A549 (cell line): ENCODE data around the gene PRTG. TPM values are rescaled to one million over a fixed set of nuclear protein-coding genes. Genes with fewer than 3 reads are reported as not detected.

Experiments
- ATAC-seq, 2 experiments: fragments of 200-7000 bp in 1 of 2; fragments of >200 bp in 1 of 2; cut with Nextera tagmentation in 1 of 2; cut with Tn5 transposase in 1 of 2; 3 replicates each; pipeline versions ENCODE4 v1.8.0 to v1.9.1; 2018 to 2020; ENCODE audit warnings: mild to moderate bottlenecking in 1 of 2, moderate library complexity in 1 of 2
- CTCF ChIA-PET: fragments of 300-600 bp; sonication (Branson Sonifier 250); formaldehyde crosslinking; extraction: SDS; loops from one replicate; lab custom pipeline; 2021; ENCODE audit warnings: antibody characterized with exemption, inconsistent platforms; lab: Yijun Ruan, JAX
- POLR2A ChIA-PET: fragments of 350-600 bp; formaldehyde crosslinking; extraction: SDS; loops from one replicate; lab custom pipeline; 2021; ENCODE audit warnings: antibody characterized with exemption, inconsistent platforms; lab: Yijun Ruan, JAX
- DNase-seq, 2 experiments: peaks; one replicate each; pipeline versions ENCODE4 v3.0.0 to v3.0.0-alpha.2; 2011 to 2016; ENCODE audit warnings: low read depth in 1 of 2, low spot score in 1 of 2
- FAIRE-seq: peaks from 2 replicates; lab custom pipeline; 2011; peaks lifted over from hg19 to GRCh38; lab: Jason Lieb, UNC
- H3K27ac ChIP-seq, 2 experiments: fragments of >200 bp; sonication (Bioruptor Twin); formaldehyde crosslinking; 3 replicates each; pipeline ENCODE4 v1.5.1; 2016 to 2017
- H3K4me1 ChIP-seq: fragments of >200 bp; sonication (Bioruptor Twin); formaldehyde crosslinking; 3 replicates; pipeline ENCODE4 v1.6.1; 2016
- H3K4me2 ChIP-seq: fragments of >200 bp; sonication (Bioruptor Twin); formaldehyde crosslinking; 3 replicates; pipeline ENCODE4 v1.6.1; 2016
- H3K4me3 ChIP-seq: fragments of >200 bp; sonication (Bioruptor Twin); formaldehyde crosslinking; 3 replicates; pipeline ENCODE4 v1.5.1; 2016
- H3K9me3 ChIP-seq: fragments of >200 bp; sonication (Bioruptor Twin); formaldehyde crosslinking; 3 replicates; pipeline ENCODE4 v1.6.1; 2016
- BHLHE40 ChIP-seq: IDR thresholded peaks from 2 replicates; pipeline ENCODE4 v1.6.1; 2012; ENCODE audit warnings: low read depth, low read length, inconsistent platforms
- CTCF ChIP-seq: fragments of >200 bp; sonication (Bioruptor Twin); formaldehyde crosslinking; IDR thresholded peaks from 3 replicates; pipeline ENCODE4 v1.5.1; 2016
- FOSL2 ChIP-seq, 2 experiments: fragments of 450-650 bp in 1 of 2; fragments of >200 bp in 1 of 2; sonication (Bioruptor Twin) in 1 of 2; formaldehyde crosslinking; IDR thresholded peaks; 2 replicates each; pipeline versions ENCODE4 v1.5.0 to v1.6.1; 2016 to 2020; ENCODE audit warnings: mild to moderate bottlenecking in 1 of 2, moderate library complexity in 1 of 2
- GATA3 ChIP-seq: IDR thresholded peaks from 2 replicates; pipeline ENCODE4 v1.6.1; 2012; ENCODE audit warnings: borderline replicate concordance
- HDAC2 ChIP-seq: fragments of 200-600 bp; sonication (generic); IDR thresholded peaks from 2 replicates; pipeline ENCODE4 v1.6.1; 2016
- HOXB13 ChIP-seq: fragments of 250-450 bp; sonication (Bioruptor Pico); IDR thresholded peaks from 2 replicates; pipeline ENCODE4 v1.5.0; 2020; ENCODE audit warnings: low read depth, mild to moderate bottlenecking, moderate library complexity
- JUNB ChIP-seq: fragments of >200 bp; sonication (Bioruptor Twin); formaldehyde crosslinking; IDR thresholded peaks from 2 replicates; pipeline ENCODE4 v1.6.1; 2016
- MAFK ChIP-seq: fragments of 450-650 bp; IDR thresholded peaks from 2 replicates; pipeline ENCODE4 v1.6.1; 2014; ENCODE audit not compliant: partially characterized antibody
- MYC ChIP-seq: IDR thresholded peaks from 2 replicates; pipeline ENCODE4 v1.6.1; 2012; ENCODE audit warnings: mild to moderate bottlenecking, inconsistent platforms, low read length, improper control_type of control experiment, borderline replicate concordance
- POLR2A ChIP-seq: IDR thresholded peaks from 2 replicates; pipeline ENCODE4 v1.6.1; 2012; ENCODE audit warnings: mild to moderate bottlenecking, low read length
- REST ChIP-seq: fragments of 200-600 bp; sonication (generic); IDR thresholded peaks from 2 replicates; pipeline ENCODE4 v1.6.1; 2016; ENCODE audit warnings: antibody characterized with exemption, mild to moderate bottlenecking, moderate library complexity
- SREBF2 ChIP-seq: fragments of 450-650 bp; IDR thresholded peaks from 2 replicates; pipeline ENCODE4 v1.6.1; 2014; ENCODE audit warnings: mild to moderate bottlenecking, moderate library complexity
- WGBS: methylation state at CpG from one replicate; pipeline ENCODE4 v1.1.6; 2017; ENCODE audit errors: missing lambda C conversion rate; 5-methylcytosine and 5-hydroxymethylcytosine counted together
- polyA plus RNA-seq, 4 experiments: library from polyadenylated mRNA; depleted of rRNA in 3 of 4; stranded (reverse); fragments of >200 nt; fragmentation: RNase III in 1 of 4; extraction: RNeasy Plus Mini Kit Qiagen cat#74134 plus additional on column Dnase treatment in 1 of 4; gene quantifications; 2 replicates in 3 of 4; 3 replicates in 1 of 4; pipeline ENCODE4 v1.2.3, GENCODE V29; 2011 to 2017
- TF ChIP-seq, protein P1 (sequence below): fragments of 250-450 bp; sonication (Bioruptor Pico); IDR thresholded peaks from 2 replicates; pipeline ENCODE4 v1.5.0; 2021; ENCODE audit warnings: mild to moderate bottlenecking, moderate library complexity, borderline replicate concordance
- TF ChIP-seq, protein P2 (sequence below): fragments of 150-350 bp; IDR thresholded peaks from 2 replicates; pipeline ENCODE4 v1.6.1; 2014; ENCODE audit warnings: low read depth, mild to moderate bottlenecking, low read length

The PRTG gene
- polyA plus RNA-seq, 2 of the 4 experiments (the other 2 are of a cell fraction): 5.5 to 10.7 TPM

- peak; percentile 51 for FAIRE-seq
- ChIA-PET CTCF (interaction anchor here (1.2 to 2.0 kb wide), 4 partner anchors 9 to 109 kb away, joined by 3 to 8 read pairs (median 4); no protein-coding TSS in a partner anchor), POLR2A (no interaction called here)
- H3K27ac ChIP-seq: no peak overlapping the region
- no peaks in the 10 kb centered on the region for H3K9me3 ChIP-seq
- ATAC-seq: 0 out of 6 replicates have a peak, but pooled peaks of 1 of the 2 experiments have one; percentile 15
- H3K4me3 ChIP-seq: no peak overlapping the region
- peak overlapping the region; percentile 15; the same call in 1 of the 3 replicates for H3K4me2 ChIP-seq
- peak in 1 of 2 experiments; percentile 11 for DNase-seq
- TF ChIP-seq GATA3 (peak; percentile 46; the same call in 1 of the 2 replicates), FOSL2 (IDR thresholded peaks at IDR 0.05) (no peak), FOSL2 (CRISPR knock-in tag; IDR thresholded peaks at IDR 0.05) (no peak), SREBF2 (no peak), MYC (no peak)
- TF ChIP-seq, protein P1, sequence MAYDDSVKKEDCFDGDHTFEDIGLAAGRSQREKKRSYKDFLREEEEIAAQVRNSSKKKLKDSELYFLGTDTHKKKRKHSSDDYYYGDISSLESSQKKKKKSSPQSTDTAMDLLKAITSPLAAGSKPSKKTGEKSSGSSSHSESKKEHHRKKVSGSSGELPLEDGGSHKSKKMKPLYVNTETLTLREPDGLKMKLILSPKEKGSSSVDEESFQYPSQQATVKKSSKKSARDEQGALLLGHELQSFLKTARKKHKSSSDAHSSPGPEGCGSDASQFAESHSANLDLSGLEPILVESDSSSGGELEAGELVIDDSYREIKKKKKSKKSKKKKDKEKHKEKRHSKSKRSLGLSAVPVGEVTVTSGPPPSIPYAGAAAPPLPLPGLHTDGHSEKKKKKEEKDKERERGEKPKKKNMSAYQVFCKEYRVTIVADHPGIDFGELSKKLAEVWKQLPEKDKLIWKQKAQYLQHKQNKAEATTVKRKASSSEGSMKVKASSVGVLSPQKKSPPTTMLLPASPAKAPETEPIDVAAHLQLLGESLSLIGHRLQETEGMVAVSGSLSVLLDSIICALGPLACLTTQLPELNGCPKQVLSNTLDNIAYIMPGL (CRISPR knock-in tag): no peak
- peaks cover 18% of the 10 kb centered on the region for H3K4me1 ChIP-seq
Observed at GRCh38 chr15:55737373-55737772, 5.6 kb downstream of the PRTG start.

GRCh38 chr15:55736756-55737155 is 6.2 kb downstream of the PRTG start:
- POLR2A ChIA-PET: no interaction called here
- H3K27ac ChIP-seq: no peak overlapping the region
- CTCF ChIA-PET: interaction anchor here (1.6 to 2.0 kb wide), 2 partner anchors 95 to 97 kb away, joined by 3 to 8 read pairs; no protein-coding TSS in a partner anchor
- no peak overlapping the region for H3K4me2 ChIP-seq
- H3K9me3 ChIP-seq: no peaks in the 10 kb centered on the region
- ATAC-seq: no peak
- H3K4me1 ChIP-seq: peaks cover 17% of the 10 kb centered on the region
- no peak for DNase-seq
- no peak for FAIRE-seq
- H3K4me3 ChIP-seq: no peak overlapping the region
- WGBS: 81% methylated on average over 3 of the region's 3 CpGs
- no peak for TF ChIP-seq HOXB13
- no peak for TF ChIP-seq HDAC2
- TF ChIP-seq BHLHE40: no peak
- TF ChIP-seq MAFK: no peak
- TF ChIP-seq POLR2A: no peak
- TF ChIP-seq CTCF: no peak
- no peak for TF ChIP-seq JUNB
- TF ChIP-seq REST: no peak
- TF ChIP-seq, protein P2, sequence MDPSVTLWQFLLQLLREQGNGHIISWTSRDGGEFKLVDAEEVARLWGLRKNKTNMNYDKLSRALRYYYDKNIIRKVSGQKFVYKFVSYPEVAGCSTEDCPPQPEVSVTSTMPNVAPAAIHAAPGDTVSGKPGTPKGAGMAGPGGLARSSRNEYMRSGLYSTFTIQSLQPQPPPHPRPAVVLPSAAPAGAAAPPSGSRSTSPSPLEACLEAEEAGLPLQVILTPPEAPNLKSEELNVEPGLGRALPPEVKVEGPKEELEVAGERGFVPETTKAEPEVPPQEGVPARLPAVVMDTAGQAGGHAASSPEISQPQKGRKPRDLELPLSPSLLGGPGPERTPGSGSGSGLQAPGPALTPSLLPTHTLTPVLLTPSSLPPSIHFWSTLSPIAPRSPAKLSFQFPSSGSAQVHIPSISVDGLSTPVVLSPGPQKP: no peak
